ENCODE results near the gene SYNPO2.

DNA sequence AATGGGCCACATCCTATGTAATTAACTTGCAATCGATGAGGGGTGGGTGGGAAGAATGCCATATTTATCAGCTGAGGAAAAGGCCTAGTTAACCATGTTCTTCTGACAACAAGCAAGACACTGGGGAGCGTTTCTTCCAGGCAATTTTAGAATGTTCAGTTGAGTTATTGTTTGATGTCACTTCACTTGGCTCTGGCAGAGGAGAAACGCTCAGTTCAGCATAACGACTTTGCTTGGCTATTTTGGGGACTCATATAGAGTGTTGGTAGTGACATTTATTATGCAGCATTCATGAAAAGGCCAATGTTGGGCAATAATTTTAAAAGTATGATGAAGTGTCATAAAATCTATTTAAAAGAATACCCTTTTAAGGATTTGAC lies 648 bp downstream of the SYNPO2 start:
- no peak for TF ChIP-seq POLR2A (IDR thresholded peaks at IDR 0.05)
- TF ChIP-seq, protein P1, sequence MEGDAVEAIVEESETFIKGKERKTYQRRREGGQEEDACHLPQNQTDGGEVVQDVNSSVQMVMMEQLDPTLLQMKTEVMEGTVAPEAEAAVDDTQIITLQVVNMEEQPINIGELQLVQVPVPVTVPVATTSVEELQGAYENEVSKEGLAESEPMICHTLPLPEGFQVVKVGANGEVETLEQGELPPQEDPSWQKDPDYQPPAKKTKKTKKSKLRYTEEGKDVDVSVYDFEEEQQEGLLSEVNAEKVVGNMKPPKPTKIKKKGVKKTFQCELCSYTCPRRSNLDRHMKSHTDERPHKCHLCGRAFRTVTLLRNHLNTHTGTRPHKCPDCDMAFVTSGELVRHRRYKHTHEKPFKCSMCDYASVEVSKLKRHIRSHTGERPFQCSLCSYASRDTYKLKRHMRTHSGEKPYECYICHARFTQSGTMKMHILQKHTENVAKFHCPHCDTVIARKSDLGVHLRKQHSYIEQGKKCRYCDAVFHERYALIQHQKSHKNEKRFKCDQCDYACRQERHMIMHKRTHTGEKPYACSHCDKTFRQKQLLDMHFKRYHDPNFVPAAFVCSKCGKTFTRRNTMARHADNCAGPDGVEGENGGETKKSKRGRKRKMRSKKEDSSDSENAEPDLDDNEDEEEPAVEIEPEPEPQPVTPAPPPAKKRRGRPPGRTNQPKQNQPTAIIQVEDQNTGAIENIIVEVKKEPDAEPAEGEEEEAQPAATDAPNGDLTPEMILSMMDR (IDR thresholded peaks at IDR 0.05) = no peak
